OCI-LY1 (cell line): ENCODE data around the gene KCNMA1.
"Not testable (repeated sequence)": the region's sequence is repeated elsewhere in the genome, so short reads cannot be mapped to it uniquely, and the experiment has no call there.

ENCODE experiments used
- H2AFZ ChIP-seq: fragments of 200-600 bp; sonication (generic), shearing (Covaris generic); 2 replicates; pipeline ENCODE4 v1.6.0; 2014; ENCODE audit warnings: antibody characterized with exemption, mild to moderate bottlenecking, low read length
- H3F3A ChIP-seq: fragments of 200-600 bp; sonication (generic), shearing (Covaris generic); 2 replicates; pipeline ENCODE4 v1.6.0; 2014; ENCODE audit warnings: mild to moderate bottlenecking, antibody characterized with exemption, low read length, moderate library complexity; ENCODE audit not compliant: insufficient read depth
- H3K27ac ChIP-seq: fragments of 200-600 bp; sonication (generic); 2 replicates; pipeline ENCODE4 v1.5.1; 2014; ENCODE audit warnings: low read length, mixed run types, mild to moderate bottlenecking, low read depth; ENCODE audit not compliant: poor library complexity, severe bottlenecking
- H3K27me3 ChIP-seq: fragments of 200-600 bp; sonication (generic); 2 replicates; pipeline ENCODE4 v1.6.0; 2014; ENCODE audit warnings: antibody characterized with exemption, mild to moderate bottlenecking, low read length, moderate library complexity; ENCODE audit not compliant: insufficient read depth
- H3K36me3 ChIP-seq: fragments of 200-600 bp; sonication (generic); 2 replicates; pipeline ENCODE4 v1.6.1; 2014; ENCODE audit warnings: mild to moderate bottlenecking, antibody characterized with exemption, low read length, moderate library complexity, mixed read lengths; ENCODE audit not compliant: insufficient read depth
- H3K4me1 ChIP-seq: fragments of 200-600 bp; sonication (generic); 2 replicates; pipeline ENCODE4 v1.5.1; 2014; ENCODE audit warnings: mild to moderate bottlenecking, low read length, moderate library complexity; ENCODE audit not compliant: insufficient read depth, severe bottlenecking
- H3K4me2 ChIP-seq: fragments of 200-600 bp; sonication (generic), shearing (Covaris generic); 2 replicates; pipeline ENCODE4 v1.6.1; 2014; ENCODE audit warnings: low read length
- H3K4me3 ChIP-seq: fragments of 200-600 bp; sonication (generic); 2 replicates; pipeline ENCODE4 v1.5.1; 2014; ENCODE audit warnings: low read length, low read depth, mild to moderate bottlenecking, mixed read lengths; ENCODE audit not compliant: poor library complexity, severe bottlenecking
- H3K79me2 ChIP-seq: fragments of 200-600 bp; shearing (Covaris generic); 2 replicates; pipeline ENCODE4 v1.6.1; 2016; ENCODE audit warnings: mixed run types, low read length, mixed read lengths; ENCODE audit not compliant: insufficient read depth
- H3K9ac ChIP-seq: fragments of 200-600 bp; sonication (generic), shearing (Covaris generic); 2 replicates; pipeline ENCODE4 v1.6.1; 2014; ENCODE audit warnings: mild to moderate bottlenecking, low read length, mixed read lengths
- H3K9me2 ChIP-seq: fragments of 200-600 bp; sonication (generic), shearing (Covaris generic); 2 replicates; pipeline ENCODE4 v1.6.1; 2014; ENCODE audit warnings: low read depth, mild to moderate bottlenecking, low read length, mixed read lengths
- H3K9me3 ChIP-seq: fragments of 200-600 bp; shearing (Covaris generic); 2 replicates; pipeline ENCODE4 v1.6.1; 2014; ENCODE audit warnings: low read length, mixed read lengths
- H4K20me1 ChIP-seq: fragments of 200-600 bp; sonication (generic), shearing (Covaris generic); 2 replicates; pipeline ENCODE4 v1.6.0; 2016; ENCODE audit warnings: mild to moderate bottlenecking, low read length; ENCODE audit not compliant: insufficient read depth
- CTCF ChIP-seq: fragments of 200-600 bp; sonication (generic), shearing (Covaris generic); IDR thresholded peaks from 2 replicates; pipeline ENCODE4 v1.5.1; 2017; ENCODE audit warnings: mild to moderate bottlenecking, antibody characterized with exemption, low read length, moderate library complexity, mixed read lengths
- EZH2 ChIP-seq: fragments of 200-600 bp; sonication (generic), shearing (Covaris generic); IDR thresholded peaks from 2 replicates; pipeline ENCODE4 v1.8.0; 2017; ENCODE audit warnings: borderline replicate concordance, mixed run types, mild to moderate bottlenecking, antibody characterized with exemption, low read length, moderate library complexity, mixed read lengths

The KCNMA1 gene

GRCh38 chr10:77415313-77415960 lies 222.2 kb downstream of the KCNMA1 start:
- Histone ChIP-seq H3K27ac (no peak overlapping the region), H3F3A (no peaks in the 10 kb centered on the region), H3K4me3 (no peak overlapping the region), H3K27me3 (no peaks in the 10 kb centered on the region), H3K9me2 (no peaks in the 10 kb centered on the region), H3K79me2 (no peaks in the 10 kb centered on the region), H3K4me1 (no peaks in the 10 kb centered on the region), H3K9me3 (no peaks in the 10 kb centered on the region), H3K4me2 (no peak overlapping the region), H2AFZ (no peak overlapping the region), H3K36me3 (no peaks in the 10 kb centered on the region), H4K20me1 (no peaks in the 10 kb centered on the region), H3K9ac (no peak overlapping the region)
- TF ChIP-seq CTCF (no peak), EZH2 (no peak)

DNA sequence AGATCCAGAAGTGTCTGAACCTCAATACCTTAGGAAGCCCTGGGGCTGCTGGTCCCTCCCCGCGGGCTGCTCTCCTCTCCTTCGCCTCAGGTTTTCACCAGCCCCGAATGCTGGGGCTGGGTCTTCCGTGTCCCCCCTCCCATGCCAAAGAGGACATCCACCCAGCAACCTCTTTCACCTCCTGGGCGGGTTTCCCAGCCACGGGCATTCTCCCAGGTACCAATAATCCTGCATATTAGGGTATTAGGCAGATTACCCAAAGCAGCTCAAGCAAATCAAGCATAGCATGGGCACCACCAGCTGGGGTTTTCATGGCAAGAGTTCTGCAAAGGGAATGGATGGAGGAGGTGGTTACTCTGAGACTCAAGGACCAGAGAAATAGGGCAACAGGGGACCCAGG lies 224.4 kb downstream of the KCNMA1 start:
- no peaks in the 10 kb centered on the region for H3K9me2 ChIP-seq
- no peak overlapping the region for H3K4me3 ChIP-seq
- no peaks in the 10 kb centered on the region for H3K36me3 ChIP-seq
- no peaks in the 10 kb centered on the region for H4K20me1 ChIP-seq
- H3K27me3 ChIP-seq: no peaks in the 10 kb centered on the region
- TF ChIP-seq EZH2 (no peak), CTCF (no peak)
- no peaks in the 10 kb centered on the region for H3K4me1 ChIP-seq
- no peak overlapping the region for H3K4me2 ChIP-seq
- no peak overlapping the region for H3K9ac ChIP-seq
- H3K9me3 ChIP-seq: no peaks in the 10 kb centered on the region
- no peak overlapping the region for H2AFZ ChIP-seq
- H3F3A ChIP-seq: no peaks in the 10 kb centered on the region
- H3K27ac ChIP-seq: no peak overlapping the region
- no peaks in the 10 kb centered on the region for H3K79me2 ChIP-seq

- H3K9me2 ChIP-seq, H3K79me2 ChIP-seq, H3K9ac ChIP-seq, H3K4me1 ChIP-seq, H2AFZ ChIP-seq, H3F3A ChIP-seq, H3K36me3 ChIP-seq, H3K27ac ChIP-seq, H3K4me2 ChIP-seq, H3K4me3 ChIP-seq, H3K27me3 ChIP-seq, H3K9me3 ChIP-seq, H4K20me1 ChIP-seq: not testable (repeated sequence)
These were observed 225.0 kb downstream of the KCNMA1 start for GRCh38 chr10:77412573-77413133.

- H2AFZ ChIP-seq: no peak overlapping the region
- no peaks in the 10 kb centered on the region for H4K20me1 ChIP-seq
- no peak overlapping the region for H3K27ac ChIP-seq
- H3K4me1 ChIP-seq: no peaks in the 10 kb centered on the region
- H3K9me2 ChIP-seq: no peaks in the 10 kb centered on the region
- H3K36me3 ChIP-seq: no peaks in the 10 kb centered on the region
- TF ChIP-seq EZH2 (no peak), CTCF (no peak)
- H3K79me2 ChIP-seq: no peaks in the 10 kb centered on the region
- no peak overlapping the region for H3K4me3 ChIP-seq
- no peaks in the 10 kb centered on the region for H3F3A ChIP-seq
- H3K27me3 ChIP-seq: no peaks in the 10 kb centered on the region
- H3K9ac ChIP-seq: no peak overlapping the region
- no peak overlapping the region for H3K4me2 ChIP-seq
- H3K9me3 ChIP-seq: no peaks in the 10 kb centered on the region
These were observed 225.8 kb downstream of the KCNMA1 start for GRCh38 chr10:77411805-77412204.
